HG03039 (cell line): ENCODE data around the gene PIKFYVE.
"Not testable (repeated sequence)": the region's sequence is repeated elsewhere in the genome, so short reads cannot be mapped to it uniquely, and the experiment has no call there.

Experiments
- ATAC-seq: cut with Tn5 transposase; IDR thresholded peaks from one replicate; pipeline ENCODE4 v1.9.1; 2021; ENCODE audit warnings: mild to moderate bottlenecking, moderate library complexity; ENCODE audit not compliant: unreplicated experiment

Gene PIKFYVE

DNA sequence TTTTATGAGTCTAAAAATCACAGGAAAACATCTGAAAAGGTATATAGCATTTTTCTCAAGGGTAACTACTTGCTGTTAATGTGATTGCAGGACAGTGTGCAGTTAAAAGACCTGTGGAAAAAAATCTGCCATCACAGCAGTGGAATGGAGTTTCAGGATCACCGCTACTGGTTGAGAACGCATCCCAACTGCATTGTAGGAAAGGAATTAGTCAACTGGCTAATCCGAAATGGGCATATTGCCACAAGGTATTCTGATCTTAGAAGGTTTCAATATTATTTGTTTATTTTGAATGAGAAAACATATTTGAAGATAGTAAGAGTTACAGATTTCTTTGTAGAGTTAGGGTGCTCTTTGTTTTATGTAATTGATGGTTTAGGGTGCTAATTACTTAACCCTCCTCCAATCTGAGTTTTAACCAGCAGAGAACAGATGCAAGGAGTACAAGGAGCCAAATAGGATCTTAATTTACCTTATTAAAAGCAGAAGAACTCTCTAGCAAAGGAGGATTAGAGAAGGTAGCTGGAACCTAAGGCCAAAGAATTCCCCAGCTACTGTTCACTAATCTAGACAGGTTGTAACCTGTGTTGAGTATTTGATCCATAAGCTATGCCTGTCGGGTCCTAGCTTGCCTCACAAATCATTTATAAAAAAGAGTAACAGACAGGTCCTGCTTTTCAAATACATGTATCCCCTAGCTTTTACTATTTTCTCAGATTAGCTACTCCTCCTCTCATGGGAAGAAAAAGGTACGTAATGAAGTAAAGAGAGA, 35.0 kb downstream of the PIKFYVE start:
- ATAC-seq: no peak

DNA sequence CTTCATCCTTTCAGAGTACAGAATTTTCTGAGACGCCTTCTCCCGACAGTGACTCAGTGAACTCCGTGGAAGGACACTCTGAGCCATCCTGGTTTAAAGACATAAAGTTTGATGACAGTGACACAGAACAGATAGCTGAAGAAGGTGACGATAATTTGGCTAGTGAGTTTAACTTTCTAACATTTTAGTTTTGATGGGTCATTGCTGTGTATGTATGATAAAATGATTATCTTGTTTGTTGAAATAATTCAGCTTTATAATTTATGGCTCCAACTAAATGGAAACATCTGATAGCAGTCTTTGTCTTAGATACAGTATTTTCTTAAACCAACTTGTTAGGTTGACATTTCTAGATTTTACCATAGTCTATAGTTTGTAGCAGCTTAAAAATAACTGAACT, 38.1 kb downstream of the PIKFYVE start:
- ATAC-seq: no peak

DNA sequence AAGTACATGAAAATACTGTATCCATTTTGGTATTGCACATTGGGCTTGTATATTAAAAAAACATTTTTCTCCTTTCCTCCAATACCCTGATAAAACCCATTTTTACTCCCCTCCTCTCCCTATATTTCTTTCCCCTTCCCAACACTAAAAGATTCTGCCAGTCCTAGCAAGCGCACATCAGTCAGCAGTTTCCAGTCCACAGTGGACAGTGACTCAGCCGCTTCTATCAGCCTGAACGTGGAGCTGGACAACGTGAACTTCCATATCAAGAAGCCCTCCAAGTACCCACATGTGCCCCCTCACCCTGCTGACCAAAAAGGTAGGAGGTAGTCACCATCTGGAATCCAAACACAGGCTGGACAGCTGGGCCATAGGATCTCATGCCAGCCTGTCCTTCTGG, 38.6 kb downstream of the PIKFYVE start:
- ATAC-seq: no peak

DNA sequence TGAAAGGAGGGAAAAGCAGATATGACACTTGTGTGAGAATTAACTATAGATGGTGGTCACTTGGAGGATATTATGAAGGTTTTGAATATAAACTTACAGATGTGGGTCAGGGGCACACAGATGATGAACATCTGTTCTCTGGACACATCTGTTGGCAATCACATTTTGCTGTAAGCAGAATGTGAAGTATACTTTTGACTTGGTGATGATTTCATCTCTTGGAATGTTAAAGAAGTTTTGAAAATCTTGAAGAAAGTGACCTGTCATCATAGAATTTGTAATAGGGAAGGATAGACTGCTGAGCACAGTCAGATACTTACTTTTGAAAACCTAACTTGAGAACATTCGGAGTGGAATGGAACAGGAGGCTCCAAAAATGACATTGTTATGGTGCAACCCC, 40.2 kb downstream of the PIKFYVE start:
- no peak for ATAC-seq

DNA sequence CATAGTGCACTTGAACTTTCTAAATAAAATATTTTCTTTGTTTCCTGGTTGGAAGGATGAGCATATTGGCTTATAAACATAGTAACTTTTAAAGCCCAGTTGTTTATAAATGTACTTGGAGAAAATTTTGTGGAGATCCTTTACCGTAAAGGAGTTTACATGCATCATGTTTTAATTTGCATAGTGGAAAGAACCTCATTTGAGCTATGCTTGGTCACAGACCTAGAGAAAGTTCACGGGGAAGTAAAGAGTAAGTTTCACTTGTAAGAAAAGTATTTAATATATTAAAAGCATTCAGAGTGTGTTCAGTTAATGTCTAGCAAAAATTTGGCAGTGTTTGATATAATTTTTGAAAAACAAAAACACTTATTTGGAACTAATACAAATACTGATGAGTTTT, 45.3 kb downstream of the PIKFYVE start:
- ATAC-seq: peak; percentile 59

DNA sequence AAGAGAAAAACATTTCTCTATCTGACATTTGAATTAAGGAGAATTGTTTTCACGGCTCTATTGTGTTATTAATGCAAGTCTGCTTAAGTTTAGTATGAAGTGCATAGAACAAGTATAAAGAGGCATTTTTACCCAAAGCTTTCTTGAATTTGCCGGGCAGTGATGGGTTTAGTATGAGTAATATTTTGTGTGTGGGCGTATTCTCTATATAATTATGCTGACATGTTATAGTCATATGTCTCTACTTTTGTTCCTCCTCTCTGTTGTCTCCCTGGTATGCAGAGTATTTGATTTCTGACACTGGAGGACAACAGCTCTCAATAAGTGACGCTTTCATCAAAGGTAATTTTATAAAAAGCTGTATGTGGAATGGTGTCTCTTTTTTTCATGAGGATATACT, 45.9 kb downstream of the PIKFYVE start:
- ATAC-seq: peak; percentile 65

DNA sequence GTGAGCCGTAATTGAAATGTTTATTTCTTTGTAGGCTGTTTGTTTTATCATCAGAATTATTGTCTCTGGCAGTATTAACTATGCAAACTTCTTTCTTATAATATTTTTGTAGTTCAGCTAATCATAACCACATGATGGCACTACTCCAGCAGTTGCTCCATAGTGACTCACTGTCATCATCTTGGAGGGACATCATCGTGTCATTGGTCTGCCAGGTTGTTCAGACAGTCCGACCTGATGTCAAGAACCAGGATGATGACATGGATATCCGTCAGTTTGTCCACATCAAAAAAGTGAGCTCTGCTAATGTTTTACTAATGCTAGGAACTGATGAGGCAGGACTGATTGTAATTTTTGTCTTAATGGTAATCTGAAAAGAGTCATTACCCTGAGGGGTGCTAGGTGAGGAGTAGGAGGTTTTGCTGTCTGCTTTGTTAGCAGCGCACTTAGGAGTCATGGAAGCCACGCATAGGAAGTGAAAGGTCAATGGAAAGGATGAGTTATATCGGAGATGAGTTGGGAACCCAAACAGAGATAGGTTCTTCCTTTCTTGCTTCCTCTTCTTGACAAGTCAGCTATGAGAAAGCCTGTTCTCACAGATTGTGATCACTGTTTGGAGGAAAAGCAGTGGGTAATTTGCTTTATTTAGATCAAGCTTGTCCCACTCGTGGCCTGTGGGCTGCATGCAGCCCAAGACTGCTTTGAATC, 49.2 kb downstream of the PIKFYVE start:
- ATAC-seq: peak; percentile 54

DNA sequence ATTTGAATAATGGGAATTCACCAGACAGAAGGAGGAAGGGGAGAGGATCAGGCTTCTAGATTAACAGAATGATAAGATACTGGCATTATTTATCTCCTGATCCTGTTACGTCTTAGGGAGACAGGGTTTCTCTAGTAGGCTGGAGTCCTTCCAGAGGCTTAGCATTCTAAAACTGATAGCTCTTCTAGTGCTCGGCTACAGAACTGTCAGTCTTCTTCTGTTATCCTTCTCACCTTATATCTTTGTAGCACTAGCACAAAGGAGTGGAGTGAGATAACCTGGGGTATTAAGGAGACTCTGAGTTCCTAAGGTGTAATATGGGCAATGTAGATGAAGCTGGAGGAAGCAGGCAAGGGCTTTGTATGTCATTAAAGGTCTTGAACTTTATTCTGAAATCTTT, 52.1 kb downstream of the PIKFYVE start:
- ATAC-seq: no peak

DNA sequence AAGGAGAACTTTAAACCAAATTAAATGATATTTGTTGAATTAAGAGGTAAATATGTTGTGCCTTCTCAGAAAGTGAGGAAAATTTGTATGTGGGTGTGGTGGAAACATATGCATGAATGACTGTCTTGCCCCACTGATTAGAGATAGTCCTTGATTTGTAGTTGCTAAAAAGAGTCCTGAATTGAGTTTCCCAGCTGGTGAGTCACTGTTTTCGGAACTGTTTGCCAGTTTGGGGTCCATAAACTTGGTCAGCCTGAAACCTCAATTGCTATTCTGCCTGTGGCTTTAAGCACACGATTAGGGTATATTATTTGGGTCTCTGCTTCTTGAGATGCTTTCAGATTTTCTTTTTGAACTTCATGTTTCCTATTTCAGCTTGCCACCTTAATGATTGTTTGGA, 53.3 kb downstream of the PIKFYVE start:
- ATAC-seq: peak; percentile 35

DNA sequence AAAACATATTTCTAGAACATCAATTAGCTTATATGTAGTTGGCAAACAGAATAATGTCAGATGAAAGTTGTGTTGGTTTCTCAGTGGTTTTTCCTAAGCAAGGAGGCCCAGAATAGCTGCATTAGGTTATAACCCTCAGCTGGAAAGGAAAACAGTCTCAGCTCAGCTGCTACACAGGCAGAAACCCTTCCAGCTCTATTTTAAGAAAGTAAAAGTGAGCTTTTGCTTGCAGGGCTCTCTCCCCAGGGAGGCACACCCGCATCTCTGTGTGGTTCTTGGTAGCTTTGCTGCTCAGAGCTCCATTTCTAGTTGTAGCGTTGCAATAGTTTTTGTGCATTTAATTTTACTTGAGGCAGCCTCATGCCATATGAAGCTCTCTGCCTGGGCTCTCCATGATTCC, 54.6 kb downstream of the PIKFYVE start:
- ATAC-seq: peak; percentile 85

DNA sequence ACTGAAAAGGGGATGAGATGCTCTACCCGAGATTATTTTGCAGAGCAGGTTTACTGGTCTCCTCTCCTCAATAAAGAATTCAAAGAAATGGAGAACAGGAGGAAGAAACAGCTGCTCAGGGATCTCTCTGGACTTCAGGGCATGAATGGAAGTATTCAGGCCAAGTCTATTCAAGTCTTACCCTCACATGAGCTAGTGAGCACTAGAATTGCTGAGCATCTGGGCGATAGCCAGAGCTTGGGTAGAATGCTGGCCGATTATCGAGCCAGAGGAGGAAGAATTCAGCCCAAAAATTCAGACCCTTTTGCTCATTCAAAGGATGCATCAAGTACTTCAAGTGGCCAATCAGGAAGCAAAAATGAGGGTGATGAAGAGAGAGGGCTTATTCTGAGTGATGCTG, 60.0 kb downstream of the PIKFYVE start:
- no peak for ATAC-seq

DNA sequence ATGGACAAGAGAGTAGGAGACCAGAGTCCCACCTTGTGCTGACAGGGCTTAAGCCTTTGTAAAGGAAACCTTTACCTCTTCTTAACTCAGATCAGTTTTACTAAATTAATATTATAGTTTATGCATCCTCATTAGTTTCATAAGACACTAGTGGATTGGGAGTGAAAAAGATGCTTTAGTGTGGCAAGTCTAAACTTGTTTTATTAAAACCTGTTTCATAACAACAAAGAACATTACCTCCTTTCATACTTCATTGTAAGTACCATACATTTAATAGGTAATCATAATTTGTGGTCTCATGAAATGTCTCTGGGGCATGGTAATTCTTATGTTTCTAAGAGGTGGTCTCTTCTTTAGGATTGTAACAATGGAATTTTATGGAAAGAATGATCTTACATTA, 63.4 kb downstream of the PIKFYVE start:
- ATAC-seq: no peak

DNA sequence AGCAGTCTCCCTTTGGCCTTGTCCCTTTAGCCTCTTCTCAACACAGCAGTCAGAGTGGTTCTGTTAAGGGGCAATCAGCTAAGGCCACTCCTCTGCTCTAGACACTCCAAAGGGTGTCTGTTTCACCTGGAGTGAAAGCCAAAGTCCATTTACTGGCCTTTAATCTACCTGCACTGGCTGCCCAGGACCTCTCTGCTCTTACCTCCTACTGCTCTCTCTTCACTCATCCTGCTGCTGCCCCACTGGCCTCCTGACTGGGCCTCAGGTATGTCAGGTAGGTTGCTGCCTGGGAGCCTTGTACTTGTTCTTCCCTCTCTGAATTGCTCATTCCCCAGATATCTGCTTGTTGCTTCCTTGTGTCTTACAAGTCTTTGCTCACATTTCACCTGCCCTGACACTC, 68.2 kb downstream of the PIKFYVE start:
- no peak for ATAC-seq

DNA sequence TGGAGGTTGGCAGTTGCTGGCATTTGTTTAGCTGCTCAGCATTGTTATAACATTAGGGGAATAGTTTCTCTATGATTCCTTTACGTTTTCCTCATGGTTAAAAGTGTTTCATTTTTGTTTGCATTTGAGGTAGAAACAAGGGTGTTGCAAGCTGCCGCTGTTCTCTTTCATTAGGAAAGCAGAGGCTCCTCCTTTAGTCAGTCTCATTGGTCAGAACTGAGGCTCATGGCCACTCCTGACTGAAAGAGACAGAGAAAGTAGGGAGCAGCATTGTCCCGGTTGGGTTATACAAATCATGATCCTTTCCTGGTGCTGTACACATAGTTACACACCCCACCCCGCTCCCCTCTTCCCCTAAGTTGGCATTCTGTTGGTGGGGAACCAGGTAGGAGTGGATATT, 80.7 kb downstream of the PIKFYVE start:
- ATAC-seq: no peak

DNA sequence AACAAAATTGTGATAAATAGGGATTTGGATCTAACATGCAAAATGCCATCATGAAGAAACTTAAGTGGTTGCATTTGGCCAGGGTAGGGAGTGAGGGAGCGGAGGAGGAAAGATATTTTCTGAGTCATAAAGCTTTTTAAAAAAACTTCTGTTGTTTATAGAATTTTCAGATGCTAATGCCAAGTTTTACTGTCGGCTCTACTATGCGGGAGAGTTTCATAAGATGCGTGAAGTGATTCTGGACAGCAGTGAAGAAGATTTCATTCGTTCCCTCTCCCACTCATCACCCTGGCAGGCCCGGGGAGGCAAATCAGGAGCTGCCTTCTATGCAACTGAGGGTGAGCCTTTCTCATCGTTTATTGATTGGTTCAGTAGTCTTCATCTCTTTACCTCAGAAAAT, 84.6 kb downstream of the PIKFYVE start:
- ATAC-seq: no peak

DNA sequence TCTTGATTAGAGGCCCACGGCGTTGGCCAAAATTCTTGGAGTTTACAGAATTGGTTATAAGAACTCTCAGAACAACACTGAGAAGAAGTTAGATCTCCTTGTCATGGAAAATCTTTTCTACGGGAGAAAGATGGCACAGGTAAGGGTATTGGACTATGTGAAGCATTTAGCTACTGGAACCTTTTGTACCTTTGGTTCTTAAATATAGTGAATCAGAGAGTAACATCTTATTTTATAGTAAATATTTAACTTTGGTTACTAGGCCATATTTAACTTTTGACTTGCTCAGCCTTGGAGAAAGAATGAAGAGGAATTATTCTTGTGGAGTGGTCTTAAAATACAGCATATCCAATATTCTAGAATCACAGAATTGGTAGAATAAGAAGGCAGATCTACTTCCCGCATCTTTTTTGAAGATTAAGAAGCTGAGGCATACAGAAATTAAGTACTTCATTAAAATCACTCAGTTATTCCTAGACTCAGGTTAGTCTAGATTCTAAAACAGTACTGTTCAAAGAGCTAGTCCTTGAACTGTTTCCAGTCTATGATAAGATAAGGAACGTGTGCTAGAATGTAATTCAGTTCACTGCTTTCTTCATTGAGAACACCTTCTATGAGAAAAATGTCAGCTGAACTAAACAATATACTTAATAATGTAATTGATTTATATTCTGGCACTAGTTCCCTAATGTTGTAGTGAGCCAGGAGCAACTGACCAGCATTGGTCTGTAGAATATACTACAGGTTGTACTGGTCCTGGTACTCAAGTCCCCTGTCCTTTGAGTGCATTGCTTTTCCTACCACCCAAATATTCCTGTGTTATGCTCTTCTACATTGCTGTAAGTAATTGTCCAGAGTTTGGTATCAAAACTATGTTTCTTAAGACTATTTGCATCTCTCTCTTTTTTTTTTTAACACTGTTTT, 86.9 kb downstream of the PIKFYVE start:
- ATAC-seq: no peak

DNA sequence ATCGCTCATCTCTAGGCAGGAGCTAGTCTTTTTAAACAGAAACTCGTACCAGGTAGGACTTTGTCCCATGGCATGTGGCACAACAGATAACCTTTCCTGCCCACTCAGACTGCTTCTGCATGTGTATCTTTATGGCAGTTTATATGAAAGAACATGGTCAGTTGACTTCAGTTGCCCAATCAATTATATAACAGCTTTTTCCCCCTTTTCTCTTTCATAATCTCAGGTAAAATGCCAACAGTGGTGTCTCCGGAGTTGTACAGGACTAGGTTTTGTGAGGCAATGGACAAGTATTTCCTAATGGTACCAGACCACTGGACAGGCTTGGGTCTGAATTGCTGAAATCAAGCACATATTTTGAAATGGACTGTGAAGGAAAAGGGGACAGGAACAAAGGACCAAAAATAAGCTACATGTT, 88.9 kb downstream of the PIKFYVE start:
- no peak for ATAC-seq

DNA sequence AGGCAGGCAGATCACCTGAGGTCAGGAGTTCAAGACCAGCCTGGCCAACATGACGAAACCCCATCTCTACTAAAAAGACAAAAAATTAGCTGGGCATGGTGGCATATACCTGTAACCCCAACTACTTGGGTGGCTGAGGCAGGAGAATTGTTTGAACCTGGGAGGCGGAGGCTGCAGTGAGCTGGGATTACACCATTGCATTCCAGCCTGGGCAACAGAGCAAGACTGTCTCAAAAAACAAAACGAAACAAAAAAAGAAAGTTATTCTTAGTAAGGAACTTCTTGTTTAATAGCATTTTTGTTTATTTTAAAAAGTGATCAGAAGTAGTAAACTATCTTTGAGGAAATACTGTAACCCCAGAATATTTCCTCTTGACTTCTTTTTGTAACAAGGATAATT, 90.4 kb downstream of the PIKFYVE start:
- not testable (repeated sequence) for ATAC-seq

DNA sequence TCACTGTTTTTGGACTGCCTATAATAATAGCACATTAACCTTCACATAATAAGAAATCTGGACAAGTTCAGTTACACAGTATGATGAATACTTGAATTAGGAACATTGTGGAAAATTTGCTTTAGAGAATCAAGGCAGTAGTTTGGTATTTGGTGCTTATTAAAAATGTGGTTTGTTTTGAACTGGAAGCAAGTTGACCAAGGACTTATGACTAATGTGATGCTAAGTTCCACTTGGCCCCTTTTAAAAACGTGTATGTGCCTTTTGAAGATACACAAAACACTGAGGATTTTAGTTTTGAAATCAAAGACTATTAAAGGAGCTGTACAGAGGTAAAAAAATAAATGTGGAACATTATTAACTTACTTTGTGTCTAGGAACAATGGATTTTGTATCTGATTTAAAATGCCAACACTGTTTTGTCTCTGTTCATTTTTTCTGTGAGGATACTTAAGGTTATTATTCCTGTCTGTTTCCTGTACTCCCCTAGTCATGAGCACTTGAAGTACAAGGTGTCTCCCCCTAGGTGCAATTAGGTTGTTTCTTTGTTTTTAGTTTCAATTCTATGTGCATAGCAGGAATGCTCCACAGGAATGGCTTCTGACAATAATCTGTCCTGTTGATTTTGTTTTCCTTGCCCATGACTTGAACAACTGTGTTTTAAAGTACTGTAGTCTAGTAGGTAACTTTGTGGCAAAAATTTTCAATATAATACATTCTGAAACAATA, 91.0 kb downstream of the PIKFYVE start:
- ATAC-seq: no peak

DNA sequence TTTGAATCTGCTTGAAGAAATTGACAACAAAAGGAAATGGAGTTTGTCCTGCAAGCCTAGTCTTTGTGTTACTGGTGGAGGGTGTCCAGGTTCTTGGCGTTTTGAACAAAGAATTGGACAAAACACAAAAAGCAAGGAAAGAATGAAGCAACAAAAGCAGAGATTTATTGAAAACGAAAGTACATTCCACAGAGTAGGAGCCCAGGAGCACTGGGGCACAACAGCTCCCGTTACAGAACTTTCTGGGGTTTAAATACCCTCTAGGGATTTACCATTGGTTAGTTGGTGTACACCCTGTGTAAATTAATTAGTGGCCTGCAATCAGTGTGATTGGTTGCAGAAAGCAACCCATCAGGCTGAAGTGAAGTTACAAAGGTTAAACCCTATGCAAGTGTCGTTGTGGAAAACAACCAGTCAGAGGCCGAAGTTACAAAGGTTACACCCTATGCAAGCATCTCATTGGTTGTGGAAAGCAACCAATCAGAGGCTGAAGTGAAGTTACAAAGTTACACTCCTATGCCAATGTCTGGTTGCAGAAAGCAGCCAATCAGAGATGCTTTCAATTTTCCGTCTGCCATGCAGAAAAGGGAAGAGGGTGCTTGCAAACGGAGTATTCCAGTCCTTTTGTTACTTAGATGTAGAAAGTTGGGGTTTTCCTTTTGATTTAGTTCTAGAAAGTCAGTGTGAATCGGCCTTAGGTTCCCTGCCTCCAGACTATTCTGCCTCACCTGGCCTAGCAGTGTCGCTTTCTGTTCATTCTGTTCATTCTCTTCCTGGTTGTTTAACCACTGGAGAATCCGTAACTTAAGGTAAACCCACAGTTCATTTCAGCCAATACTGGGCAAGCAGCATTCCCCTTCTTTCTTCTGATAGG, 92.9 kb downstream of the PIKFYVE start:
- ATAC-seq: no peak
